Measurements from ENCODE around the gene AP2B1. TPM values are rescaled to one million over a fixed set of nuclear protein-coding genes. Genes with fewer than 3 reads are reported as not detected.

The AP2B1 gene
- total RNA-seq, 1 experiment from 2014 or later: 195 TPM

DNA sequence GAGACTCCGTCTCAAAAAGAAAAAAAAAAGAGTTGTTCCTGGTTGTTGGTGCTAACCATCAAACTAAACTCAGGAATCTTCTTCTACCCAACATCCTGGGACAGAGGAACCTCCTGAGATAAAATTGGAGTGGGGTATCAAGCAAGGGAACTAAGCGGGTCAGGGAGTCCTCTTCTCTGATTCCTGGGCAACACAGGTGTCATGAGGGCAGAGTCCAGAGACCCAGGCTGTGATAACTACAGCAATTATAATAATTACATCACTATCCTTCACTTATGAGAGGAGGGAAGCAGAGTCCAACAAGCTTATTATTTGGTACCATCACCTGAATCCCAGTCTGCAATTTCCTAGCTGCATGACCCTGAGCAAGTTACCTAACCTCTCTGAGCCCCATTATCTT is 181.7 kb downstream of the AP2B1 start:
- Mint-ChIP-seq H3K4me1 (peaks cover 32% of the 10 kb centered on the region), H3K27me3 (ENCODE audit: low read depth) (peaks cover 6% of the 10 kb centered on the region; the same call in 1 of the 2 replicates), H3K4me3 (no peak overlapping the region), H3K27ac (no peak overlapping the region), H3K9me3 (0 out of 2 replicates have a peak, but pooled peaks cover 3% of the 10 kb centered on the region), H3K36me3 (no peaks in the 10 kb centered on the region)
- no peak for ATAC-seq
- TF ChIP-seq FOXP4 (CRISPR knock-in tag; IDR thresholded peaks at IDR 0.05) (no peak), ELF4 (CRISPR knock-in tag; IDR thresholded peaks at IDR 0.05; ENCODE audit: low read depth) (no peak), MXD4 (CRISPR knock-in tag; IDR thresholded peaks at IDR 0.05; ENCODE audit: borderline replicate concordance) (no peak), MYBL2 (CRISPR knock-in tag; IDR thresholded peaks at IDR 0.05) (no peak), STAT6 (CRISPR knock-in tag; conservative IDR thresholded peaks at IDR 0.05; ENCODE audit: low read depth) (no peak), JUN (CRISPR knock-in tag; IDR thresholded peaks at IDR 0.05) (no peak), TCF7 (CRISPR knock-in tag; IDR thresholded peaks at IDR 0.05; ENCODE audit: low read depth) (no peak), ZNF232 (CRISPR knock-in tag; IDR thresholded peaks at IDR 0.05) (no peak), OVOL2 (CRISPR knock-in tag; IDR thresholded peaks at IDR 0.05; ENCODE audit: borderline replicate concordance) (no peak)
- TF ChIP-seq, protein P1, sequence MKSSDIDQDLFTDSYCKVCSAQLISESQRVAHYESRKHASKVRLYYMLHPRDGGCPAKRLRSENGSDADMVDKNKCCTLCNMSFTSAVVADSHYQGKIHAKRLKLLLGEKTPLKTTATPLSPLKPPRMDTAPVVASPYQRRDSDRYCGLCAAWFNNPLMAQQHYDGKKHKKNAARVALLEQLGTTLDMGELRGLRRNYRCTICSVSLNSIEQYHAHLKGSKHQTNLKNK (CRISPR knock-in tag; IDR thresholded peaks at IDR 0.05): no peak
- TF ChIP-seq, protein P2, sequence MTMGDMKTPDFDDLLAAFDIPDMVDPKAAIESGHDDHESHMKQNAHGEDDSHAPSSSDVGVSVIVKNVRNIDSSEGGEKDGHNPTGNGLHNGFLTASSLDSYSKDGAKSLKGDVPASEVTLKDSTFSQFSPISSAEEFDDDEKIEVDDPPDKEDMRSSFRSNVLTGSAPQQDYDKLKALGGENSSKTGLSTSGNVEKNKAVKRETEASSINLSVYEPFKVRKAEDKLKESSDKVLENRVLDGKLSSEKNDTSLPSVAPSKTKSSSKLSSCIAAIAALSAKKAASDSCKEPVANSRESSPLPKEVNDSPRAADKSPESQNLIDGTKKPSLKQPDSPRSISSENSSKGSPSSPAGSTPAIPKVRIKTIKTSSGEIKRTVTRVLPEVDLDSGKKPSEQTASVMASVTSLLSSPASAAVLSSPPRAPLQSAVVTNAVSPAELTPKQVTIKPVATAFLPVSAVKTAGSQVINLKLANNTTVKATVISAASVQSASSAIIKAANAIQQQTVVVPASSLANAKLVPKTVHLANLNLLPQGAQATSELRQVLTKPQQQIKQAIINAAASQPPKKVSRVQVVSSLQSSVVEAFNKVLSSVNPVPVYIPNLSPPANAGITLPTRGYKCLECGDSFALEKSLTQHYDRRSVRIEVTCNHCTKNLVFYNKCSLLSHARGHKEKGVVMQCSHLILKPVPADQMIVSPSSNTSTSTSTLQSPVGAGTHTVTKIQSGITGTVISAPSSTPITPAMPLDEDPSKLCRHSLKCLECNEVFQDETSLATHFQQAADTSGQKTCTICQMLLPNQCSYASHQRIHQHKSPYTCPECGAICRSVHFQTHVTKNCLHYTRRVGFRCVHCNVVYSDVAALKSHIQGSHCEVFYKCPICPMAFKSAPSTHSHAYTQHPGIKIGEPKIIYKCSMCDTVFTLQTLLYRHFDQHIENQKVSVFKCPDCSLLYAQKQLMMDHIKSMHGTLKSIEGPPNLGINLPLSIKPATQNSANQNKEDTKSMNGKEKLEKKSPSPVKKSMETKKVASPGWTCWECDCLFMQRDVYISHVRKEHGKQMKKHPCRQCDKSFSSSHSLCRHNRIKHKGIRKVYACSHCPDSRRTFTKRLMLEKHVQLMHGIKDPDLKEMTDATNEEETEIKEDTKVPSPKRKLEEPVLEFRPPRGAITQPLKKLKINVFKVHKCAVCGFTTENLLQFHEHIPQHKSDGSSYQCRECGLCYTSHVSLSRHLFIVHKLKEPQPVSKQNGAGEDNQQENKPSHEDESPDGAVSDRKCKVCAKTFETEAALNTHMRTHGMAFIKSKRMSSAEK (CRISPR knock-in tag; IDR thresholded peaks at IDR 0.05; ENCODE audit: borderline replicate concordance): no peak
- TF ChIP-seq, protein P3, sequence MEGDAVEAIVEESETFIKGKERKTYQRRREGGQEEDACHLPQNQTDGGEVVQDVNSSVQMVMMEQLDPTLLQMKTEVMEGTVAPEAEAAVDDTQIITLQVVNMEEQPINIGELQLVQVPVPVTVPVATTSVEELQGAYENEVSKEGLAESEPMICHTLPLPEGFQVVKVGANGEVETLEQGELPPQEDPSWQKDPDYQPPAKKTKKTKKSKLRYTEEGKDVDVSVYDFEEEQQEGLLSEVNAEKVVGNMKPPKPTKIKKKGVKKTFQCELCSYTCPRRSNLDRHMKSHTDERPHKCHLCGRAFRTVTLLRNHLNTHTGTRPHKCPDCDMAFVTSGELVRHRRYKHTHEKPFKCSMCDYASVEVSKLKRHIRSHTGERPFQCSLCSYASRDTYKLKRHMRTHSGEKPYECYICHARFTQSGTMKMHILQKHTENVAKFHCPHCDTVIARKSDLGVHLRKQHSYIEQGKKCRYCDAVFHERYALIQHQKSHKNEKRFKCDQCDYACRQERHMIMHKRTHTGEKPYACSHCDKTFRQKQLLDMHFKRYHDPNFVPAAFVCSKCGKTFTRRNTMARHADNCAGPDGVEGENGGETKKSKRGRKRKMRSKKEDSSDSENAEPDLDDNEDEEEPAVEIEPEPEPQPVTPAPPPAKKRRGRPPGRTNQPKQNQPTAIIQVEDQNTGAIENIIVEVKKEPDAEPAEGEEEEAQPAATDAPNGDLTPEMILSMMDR (IDR thresholded peaks at IDR 0.05): no peak
- TF ChIP-seq, protein P4, sequence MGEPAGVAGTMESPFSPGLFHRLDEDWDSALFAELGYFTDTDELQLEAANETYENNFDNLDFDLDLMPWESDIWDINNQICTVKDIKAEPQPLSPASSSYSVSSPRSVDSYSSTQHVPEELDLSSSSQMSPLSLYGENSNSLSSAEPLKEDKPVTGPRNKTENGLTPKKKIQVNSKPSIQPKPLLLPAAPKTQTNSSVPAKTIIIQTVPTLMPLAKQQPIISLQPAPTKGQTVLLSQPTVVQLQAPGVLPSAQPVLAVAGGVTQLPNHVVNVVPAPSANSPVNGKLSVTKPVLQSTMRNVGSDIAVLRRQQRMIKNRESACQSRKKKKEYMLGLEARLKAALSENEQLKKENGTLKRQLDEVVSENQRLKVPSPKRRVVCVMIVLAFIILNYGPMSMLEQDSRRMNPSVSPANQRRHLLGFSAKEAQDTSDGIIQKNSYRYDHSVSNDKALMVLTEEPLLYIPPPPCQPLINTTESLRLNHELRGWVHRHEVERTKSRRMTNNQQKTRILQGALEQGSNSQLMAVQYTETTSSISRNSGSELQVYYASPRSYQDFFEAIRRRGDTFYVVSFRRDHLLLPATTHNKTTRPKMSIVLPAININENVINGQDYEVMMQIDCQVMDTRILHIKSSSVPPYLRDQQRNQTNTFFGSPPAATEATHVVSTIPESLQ (CRISPR knock-in tag; IDR thresholded peaks at IDR 0.05): no peak
- ChIA-PET CTCF (interaction anchor here (1.3 kb wide), 2 partner anchors 36 to 40 kb away, joined by 4 to 7 read pairs; no protein-coding TSS in a partner anchor), POLR2A (no interaction called here)
- no peak for DNase-seq (ENCODE audit: low spot score)
